ENCODE data around the gene SLC12A3.
"Not testable (repeated sequence)": the region's sequence is repeated elsewhere in the genome, so short reads cannot be mapped to it uniquely, and the experiment has no call there.

SLC12A3 gene

GRCh38 chr16:56866955-56867830 is 2.2 kb downstream of the SLC12A3 start:
- Histone ChIP-seq H3K36me3 (no peaks in the 10 kb centered on the region), H3K9me3 (no peaks in the 10 kb centered on the region), H3K4me1 (ENCODE audit: control insufficient read depth in 1 of 2, insufficient read depth in 1 of 2, low read depth in 1 of 2, low read length in 1 of 2) (peaks cover 17 to 20% of the 10 kb centered on the region in 2 experiments), H3K27me3 (no peaks in the 10 kb centered on the region), H3K27ac (no peak overlapping the region), H3K4me3 (ENCODE audit: low read depth in 1 of 2, low read length in 1 of 2) (no peak overlapping the region)
- TF ChIP-seq CTCF (IDR thresholded peaks at IDR 0.05), result peak; percentile 76

- H3K4me1 ChIP-seq (ENCODE audit: control insufficient read depth in 1 of 2, insufficient read depth in 1 of 2, low read depth in 1 of 2, low read length in 1 of 2), result peaks cover 7 to 10% of the 10 kb centered on the region in 2 experiments
These were observed 3.2 kb downstream of the SLC12A3 start for GRCh38 chr16:56868175-56868574.

GRCh38 chr16:56868766-56869165 is 3.8 kb downstream of the SLC12A3 start:
- H3K4me3 ChIP-seq (ENCODE audit: low read depth in 1 of 2, low read length in 1 of 2); H3K27ac ChIP-seq; H3K4me1 ChIP-seq (ENCODE audit: control insufficient read depth in 1 of 2, insufficient read depth in 1 of 2, low read depth in 1 of 2, low read length in 1 of 2); H3K36me3 ChIP-seq; H3K9me3 ChIP-seq; H3K27me3 ChIP-seq: not testable (repeated sequence)

More at GRCh38 chr16:56868175-56868574, 3.2 kb downstream of the SLC12A3 start:
- Histone ChIP-seq H3K36me3 (no peaks in the 10 kb centered on the region), H3K4me3 (ENCODE audit: low read depth in 1 of 2, low read length in 1 of 2) (no peak overlapping the region), H3K27me3 (no peaks in the 10 kb centered on the region), H3K9me3 (no peaks in the 10 kb centered on the region), H3K27ac (no peak overlapping the region)
- no peak for TF ChIP-seq CTCF (IDR thresholded peaks at IDR 0.05)

- Histone ChIP-seq H3K36me3 (no peaks in the 10 kb centered on the region), H3K27ac (no peak overlapping the region), H3K27me3 (no peaks in the 10 kb centered on the region), H3K4me3 (ENCODE audit: low read depth in 1 of 2, low read length in 1 of 2) (no peak overlapping the region), H3K9me3 (no peaks in the 10 kb centered on the region), H3K4me1 (ENCODE audit: control insufficient read depth in 1 of 2, insufficient read depth in 1 of 2, low read depth in 1 of 2, low read length in 1 of 2) (peaks cover 0 to 4% of the 10 kb centered on the region in 2 experiments)
- TF ChIP-seq CTCF (IDR thresholded peaks at IDR 0.05), result no peak
These were observed 4.7 kb downstream of the SLC12A3 start for GRCh38 chr16:56869513-56870275.

- Histone ChIP-seq H3K27ac (no peak overlapping the region), H3K4me1 (ENCODE audit: control insufficient read depth in 1 of 2, insufficient read depth in 1 of 2, low read depth in 1 of 2, low read length in 1 of 2) (peaks cover 0 to 4% of the 10 kb centered on the region in 2 experiments), H3K4me3 (ENCODE audit: low read depth in 1 of 2, low read length in 1 of 2) (no peak overlapping the region), H3K36me3 (no peaks in the 10 kb centered on the region), H3K9me3 (no peaks in the 10 kb centered on the region), H3K27me3 (no peaks in the 10 kb centered on the region)
- TF ChIP-seq CTCF (IDR thresholded peaks at IDR 0.05), result no peak
These were observed 5.4 kb downstream of the SLC12A3 start for GRCh38 chr16:56870276-56870888.

All from neutrophil (primary cell).